Fibroblast of skin of right quadriceps (primary cell): ENCODE measurements around the gene SRGN.

Source experiments
- DNase-seq: peaks from one replicate; pipeline ENCODE4 v3.0.0-alpha.2; 2013

The SRGN gene

GRCh38 chr10:69142983-69143382 is 55.1 kb downstream of the SRGN start:
- no peak for DNase-seq

DNA sequence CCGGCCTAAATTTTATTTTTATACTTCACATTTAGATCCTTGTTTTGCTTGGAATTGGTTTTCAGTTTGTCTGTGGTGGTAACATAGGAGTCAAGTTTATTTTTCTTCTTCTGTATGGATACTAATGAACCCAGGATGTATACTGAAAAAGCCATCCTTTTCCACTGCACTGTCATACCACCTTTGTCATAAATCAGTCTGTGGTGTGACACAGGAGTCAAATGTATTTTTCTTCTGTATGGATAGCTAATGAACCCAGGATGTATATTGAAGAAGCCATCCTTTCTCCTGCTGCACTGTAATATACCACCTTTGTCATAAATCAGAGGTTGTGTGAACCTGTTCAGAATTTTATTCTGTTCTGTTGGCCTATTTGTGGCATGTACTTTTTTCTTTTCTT is 57.4 kb downstream of the SRGN start:
- no peak for DNase-seq

- no peak for DNase-seq
Measured at GRCh38 chr10:69145864-69146263, 58.0 kb downstream of the SRGN start.

DNA sequence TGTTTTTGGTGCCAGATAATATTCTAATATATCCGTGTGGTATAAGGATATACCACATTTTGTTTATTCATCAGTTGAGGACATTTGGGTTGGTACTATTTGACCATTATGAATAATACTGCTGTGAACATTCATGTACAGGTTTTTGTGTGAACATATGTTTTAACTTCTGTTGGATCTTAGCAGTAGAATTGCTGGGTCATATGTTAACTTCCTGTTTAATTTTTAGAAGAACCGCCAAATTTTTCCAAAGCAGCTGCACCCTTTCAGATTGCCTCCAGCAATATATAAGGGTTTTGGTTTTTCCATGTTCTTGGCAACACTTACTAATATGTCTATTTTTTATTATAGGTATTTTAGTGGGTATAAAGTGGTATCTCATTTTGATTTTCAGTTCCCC is 58.9 kb downstream of the SRGN start:
- no peak for DNase-seq

- no peak for DNase-seq
Measured at GRCh38 chr10:69151984-69152383, 64.1 kb downstream of the SRGN start.

GRCh38 chr10:69153227-69153626 is 65.3 kb downstream of the SRGN start:
- DNase-seq: no peak
